Measurements from ENCODE around the gene SORCS2. TPM values are rescaled to one million over a fixed set of nuclear protein-coding genes. Genes with fewer than 3 reads are reported as not detected.

SORCS2 gene
- total RNA-seq, 1 donor from 2014 or later, result 10.9 TPM

- no peak overlapping the region for H3K27ac Mint-ChIP-seq (ENCODE audit: unreplicated experiment)
- H3K27me3 Mint-ChIP-seq (ENCODE audit: low read depth), result no peaks in the 10 kb centered on the region
- DNase-seq (ENCODE audit: low spot score), result no peak
- H3K4me1 Mint-ChIP-seq (ENCODE audit: low read depth), result peaks cover 59% of the 10 kb centered on the region
- H3K9me3 Mint-ChIP-seq (ENCODE audit: low read depth), result no peaks in the 10 kb centered on the region
- no peak for TF ChIP-seq CTCF (IDR thresholded peaks at IDR 0.05)
- peaks cover 21% of the 10 kb centered on the region for H3K36me3 Mint-ChIP-seq (ENCODE audit: low read depth)
- no peak overlapping the region for H3K4me3 Mint-ChIP-seq (ENCODE audit: unreplicated experiment)
Observed at GRCh38 chr4:7786517-7786916, 594.2 kb downstream of the SORCS2 start.

- no peaks in the 10 kb centered on the region for H3K9me3 Mint-ChIP-seq (ENCODE audit: low read depth)
- peaks cover 23% of the 10 kb centered on the region for H3K36me3 Mint-ChIP-seq (ENCODE audit: low read depth)
- TF ChIP-seq CTCF (IDR thresholded peaks at IDR 0.05), result no peak
- H3K4me1 Mint-ChIP-seq (ENCODE audit: low read depth), result peaks cover 59% of the 10 kb centered on the region
- H3K4me3 Mint-ChIP-seq (ENCODE audit: unreplicated experiment), result no peak overlapping the region
- H3K27ac Mint-ChIP-seq (ENCODE audit: unreplicated experiment), result no peak overlapping the region
- no peaks in the 10 kb centered on the region for H3K27me3 Mint-ChIP-seq (ENCODE audit: low read depth)
- peak; percentile 72 for DNase-seq (ENCODE audit: low spot score)
Observed at GRCh38 chr4:7787067-7787466, 594.7 kb downstream of the SORCS2 start.

- DNase-seq (ENCODE audit: low spot score), result peak; percentile 89
- no peak overlapping the region for H3K27ac Mint-ChIP-seq (ENCODE audit: unreplicated experiment)
- H3K9me3 Mint-ChIP-seq (ENCODE audit: low read depth), result no peaks in the 10 kb centered on the region
- no peak overlapping the region for H3K4me3 Mint-ChIP-seq (ENCODE audit: unreplicated experiment)
- peaks cover 59% of the 10 kb centered on the region for H3K4me1 Mint-ChIP-seq (ENCODE audit: low read depth)
- peaks cover 26% of the 10 kb centered on the region for H3K36me3 Mint-ChIP-seq (ENCODE audit: low read depth)
- no peaks in the 10 kb centered on the region for H3K27me3 Mint-ChIP-seq (ENCODE audit: low read depth)
- TF ChIP-seq CTCF (IDR thresholded peaks at IDR 0.05), result no peak
Observed at GRCh38 chr4:7787681-7788141, 595.4 kb downstream of the SORCS2 start.

DNA sequence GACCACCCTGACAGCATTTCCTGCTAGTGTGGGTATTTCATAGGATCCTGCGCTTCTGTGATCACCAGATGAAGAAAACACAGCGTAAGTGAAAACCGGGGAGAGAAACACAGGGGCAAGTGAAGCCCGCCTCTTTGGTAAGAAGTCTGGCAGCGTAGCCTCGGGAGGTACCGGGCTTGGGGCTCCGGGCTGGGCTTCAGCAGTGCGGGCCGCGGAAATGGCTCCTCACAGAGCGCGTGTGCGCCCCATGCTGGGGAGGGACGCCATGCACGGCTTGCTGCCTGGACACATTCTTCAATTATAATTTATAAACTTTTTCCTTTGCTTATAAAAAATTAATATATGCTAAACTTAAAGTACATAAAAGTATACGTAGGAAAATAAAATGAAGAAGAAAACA is 595.9 kb downstream of the SORCS2 start:
- Mint-ChIP-seq H3K27ac (ENCODE audit: unreplicated experiment) (no peak overlapping the region), H3K4me3 (ENCODE audit: unreplicated experiment) (no peak overlapping the region), H3K9me3 (ENCODE audit: low read depth) (no peaks in the 10 kb centered on the region), H3K4me1 (ENCODE audit: low read depth) (peaks cover 58% of the 10 kb centered on the region), H3K27me3 (ENCODE audit: low read depth) (no peaks in the 10 kb centered on the region), H3K36me3 (ENCODE audit: low read depth) (peaks cover 26% of the 10 kb centered on the region)
- no peak for TF ChIP-seq CTCF (IDR thresholded peaks at IDR 0.05)
- DNase-seq (ENCODE audit: low spot score), result peak; percentile 60

- TF ChIP-seq CTCF (IDR thresholded peaks at IDR 0.05), result no peak
Observed at GRCh38 chr4:7788694-7789425, 596.5 kb downstream of the SORCS2 start.

More at GRCh38 chr4:7788694-7789425, 596.5 kb downstream of the SORCS2 start:
- Mint-ChIP-seq H3K4me3 (ENCODE audit: unreplicated experiment) (no peak overlapping the region), H3K9me3 (ENCODE audit: low read depth) (no peaks in the 10 kb centered on the region), H3K27ac (ENCODE audit: unreplicated experiment) (peak overlapping the region; percentile 12), H3K27me3 (ENCODE audit: low read depth) (no peaks in the 10 kb centered on the region), H3K36me3 (ENCODE audit: low read depth) (peaks cover 27% of the 10 kb centered on the region), H3K4me1 (ENCODE audit: low read depth) (peaks cover 57% of the 10 kb centered on the region)
- peak; percentile 65 for DNase-seq (ENCODE audit: low spot score)

Data from chondrocyte (in vitro differentiated cells).